Measurements from ENCODE around the gene ITGB8. TPM values are rescaled to one million over a fixed set of nuclear protein-coding genes. Genes with fewer than 3 reads are reported as not detected.
A peak's percentile ranks its signal among the peaks of the same experiment; 100 is the strongest.

ITGB8 gene
- total RNA-seq, 1 donor from 2014 or later, result 19.0 TPM

- TF ChIP-seq CTCF (IDR thresholded peaks at IDR 0.05; ENCODE audit: partially characterized antibody, unreplicated experiment), result no peak
- no peaks in the 10 kb centered on the region for H3K9me3 Mint-ChIP-seq (ENCODE audit: unreplicated experiment)
- H3K36me3 Mint-ChIP-seq (ENCODE audit: unreplicated experiment), result no peaks in the 10 kb centered on the region
- H3K4me1 Mint-ChIP-seq (ENCODE audit: low read depth, unreplicated experiment), result peaks cover 8% of the 10 kb centered on the region
- H3K27ac Mint-ChIP-seq (ENCODE audit: unreplicated experiment), result peak overlapping the region; percentile 9
- DNase-seq, result no peak
- H3K4me3 Mint-ChIP-seq (ENCODE audit: unreplicated experiment), result no peak overlapping the region
- H3K27me3 Mint-ChIP-seq (ENCODE audit: unreplicated experiment), result no peaks in the 10 kb centered on the region
Measured at GRCh38 chr7:20354610-20355528, 24.2 kb downstream of the ITGB8 start.

GRCh38 chr7:20358106-20358505 lies 27.4 kb downstream of the ITGB8 start:
- Mint-ChIP-seq H3K36me3 (ENCODE audit: unreplicated experiment) (no peaks in the 10 kb centered on the region), H3K27me3 (ENCODE audit: unreplicated experiment) (no peaks in the 10 kb centered on the region), H3K4me3 (ENCODE audit: unreplicated experiment) (no peak overlapping the region), H3K27ac (ENCODE audit: unreplicated experiment) (no peak overlapping the region), H3K4me1 (ENCODE audit: low read depth, unreplicated experiment) (peaks cover 7% of the 10 kb centered on the region), H3K9me3 (ENCODE audit: unreplicated experiment) (no peaks in the 10 kb centered on the region)
- TF ChIP-seq CTCF (IDR thresholded peaks at IDR 0.05; ENCODE audit: partially characterized antibody, unreplicated experiment), result no peak
- no peak for DNase-seq

GRCh38 chr7:20358762-20359282 lies 28.1 kb downstream of the ITGB8 start:
- Mint-ChIP-seq H3K4me1 (ENCODE audit: low read depth, unreplicated experiment) (peaks cover 7% of the 10 kb centered on the region), H3K27ac (ENCODE audit: unreplicated experiment) (no peak overlapping the region), H3K36me3 (ENCODE audit: unreplicated experiment) (no peaks in the 10 kb centered on the region), H3K9me3 (ENCODE audit: unreplicated experiment) (no peaks in the 10 kb centered on the region), H3K4me3 (ENCODE audit: unreplicated experiment) (no peak overlapping the region), H3K27me3 (ENCODE audit: unreplicated experiment) (no peaks in the 10 kb centered on the region)
- TF ChIP-seq CTCF (IDR thresholded peaks at IDR 0.05; ENCODE audit: partially characterized antibody, unreplicated experiment), result no peak
- no peak for DNase-seq

GRCh38 chr7:20359341-20359963 lies 28.8 kb downstream of the ITGB8 start:
- Mint-ChIP-seq H3K9me3 (ENCODE audit: unreplicated experiment) (no peaks in the 10 kb centered on the region), H3K4me1 (ENCODE audit: low read depth, unreplicated experiment) (peaks cover 7% of the 10 kb centered on the region), H3K27me3 (ENCODE audit: unreplicated experiment) (no peaks in the 10 kb centered on the region), H3K36me3 (ENCODE audit: unreplicated experiment) (no peaks in the 10 kb centered on the region), H3K4me3 (ENCODE audit: unreplicated experiment) (no peak overlapping the region), H3K27ac (ENCODE audit: unreplicated experiment) (no peak overlapping the region)
- DNase-seq, result no peak
- TF ChIP-seq CTCF (IDR thresholded peaks at IDR 0.05; ENCODE audit: partially characterized antibody, unreplicated experiment), result no peak

Data from glutamatergic neuron (in vitro differentiated cells).